ENCODE measurements around the gene ZFYVE26. TPM values are rescaled to one million over a fixed set of nuclear protein-coding genes. Genes with fewer than 3 reads are reported as not detected.

ZFYVE26 gene
- total RNA-seq, 1 experiment from 2014 or later = 13.2 TPM

- no peaks in the 10 kb centered on the region for H3K79me2 ChIP-seq (ENCODE audit: insufficient read depth, low read length)
- no peak overlapping the region for H2AFZ ChIP-seq (ENCODE audit: low read depth, low read length, poor library complexity, severe bottlenecking)
- peaks cover 13 to 20% of the 10 kb centered on the region in 2 experiments; a peak in 3 of 4 replicates for H3K36me3 ChIP-seq (ENCODE audit: control insufficient read depth in 1 of 2, insufficient read depth in 2 of 2, low read length in 2 of 2)
- CTCF ChIA-PET = no interaction called here
- TF ChIP-seq JUND (IDR thresholded peaks at IDR 0.05) (no peak), EGR1 (IDR thresholded peaks at IDR 0.05; ENCODE audit: low read depth) (no peak), ZFX (IDR thresholded peaks at IDR 0.05) (no peak), CEBPB (IDR thresholded peaks at IDR 0.05; ENCODE audit: low read depth) (no peak), REST (IDR thresholded peaks at IDR 0.05; ENCODE audit: low read depth) (no peak), ZNF274 (IDR thresholded peaks at IDR 0.05; ENCODE audit: low read depth, low read length) (no peak), SP1 (IDR thresholded peaks at IDR 0.05; ENCODE audit: low read depth) (no peak), YY1 (IDR thresholded peaks at IDR 0.05; ENCODE audit: extremely low read depth, insufficient replicate concordance, low read depth, low read length) (no peak), FOSL1 (IDR thresholded peaks at IDR 0.05; ENCODE audit: low read depth) (no peak), POLR2A (IDR thresholded peaks at IDR 0.05; ENCODE audit: borderline replicate concordance, extremely low read depth, insufficient read depth, insufficient read length) (no peak), SIN3A (IDR thresholded peaks at IDR 0.05; ENCODE audit: low read depth) (no peak), ATF3 (IDR thresholded peaks at IDR 0.05) (no peak), TCF7L2 (IDR thresholded peaks at IDR 0.05; ENCODE audit: borderline replicate concordance, extremely low read depth, insufficient read depth, insufficient read length) (no peak), ZBTB33 (IDR thresholded peaks at IDR 0.05; ENCODE audit: extremely low read depth, insufficient replicate concordance, low read length) (no peak), POLR2AphosphoS5 (IDR thresholded peaks at IDR 0.05; ENCODE audit: low read depth, low read length) (no peak), SRF (IDR thresholded peaks at IDR 0.05; ENCODE audit: low read depth) (no peak), MAX (IDR thresholded peaks at IDR 0.05) (no peak), EZH2 (IDR thresholded peaks at IDR 0.05) (no peak), CBX3 (IDR thresholded peaks at IDR 0.05; ENCODE audit: low read depth) (no peak), CTCF (IDR thresholded peaks at IDR 0.05 in 2 of 3, conservative IDR thresholded peaks at IDR 0.05 in 1 of 3; ENCODE audit: borderline replicate concordance in 1 of 3, insufficient read depth in 1 of 3, low read depth in 2 of 3, low read length in 2 of 3) (no peak)
- intact Hi-C loops (cut with micrococcal nuclease) = no loop called here
- no peak overlapping the region for H3K4me3 ChIP-seq (replicated peaks in 1 of 2; ENCODE audit: low read depth in 1 of 2, low read length in 2 of 2)
- no peaks in the 10 kb centered on the region for H3K27me3 ChIP-seq (ENCODE audit: insufficient read depth, low read length)
- no peaks in the 10 kb centered on the region for H3K4me1 ChIP-seq (ENCODE audit: control insufficient read depth in 1 of 2, insufficient read depth in 2 of 2, low read length in 2 of 2)
- H3K27ac ChIP-seq (ENCODE audit: low read depth, low read length) = no peak overlapping the region
- H3K9me3 ChIP-seq (ENCODE audit: control insufficient read depth in 1 of 2, insufficient read depth in 1 of 2, low read depth in 1 of 2, low read length in 2 of 2) = no peaks in the 10 kb centered on the region
- no peaks in the 10 kb centered on the region for H3K9me2 ChIP-seq (ENCODE audit: insufficient read depth)
- no TSS peak for BruUV-seq (replicated peaks)
- H3K9ac ChIP-seq (ENCODE audit: low read length) = no peak overlapping the region
- H4K20me1 ChIP-seq (ENCODE audit: insufficient read depth) = no peaks in the 10 kb centered on the region
- ATAC-seq (no peak), DNase-seq (ENCODE audit: low read depth, low spot score) (no peak)
- no peak overlapping the region for H3K4me2 ChIP-seq (ENCODE audit: low read length)
- RAD21 ChIA-PET (ENCODE audit: low non-redundant PET in 1 of 2, low total read pairs in 2 of 2, uncharacterized antibody in 2 of 2, unreplicated experiment in 2 of 2) = no interaction called here
- POLR2A ChIA-PET = no interaction called here
Observed at GRCh38 chr14:67773844-67774377, 42.5 kb downstream of the ZFYVE26 start.
